NCI-H446 (cell line): ENCODE data around the gene BSPH1.
"Not testable (repeated sequence)": the region's sequence is repeated elsewhere in the genome, so short reads cannot be mapped to it uniquely, and the experiment has no call there.

Experiments used
- DNase-seq, 2 experiments: peaks; one replicate each; lab custom pipeline; 2025; lab: John Stamatoyannopoulos, UW

Gene BSPH1

DNA sequence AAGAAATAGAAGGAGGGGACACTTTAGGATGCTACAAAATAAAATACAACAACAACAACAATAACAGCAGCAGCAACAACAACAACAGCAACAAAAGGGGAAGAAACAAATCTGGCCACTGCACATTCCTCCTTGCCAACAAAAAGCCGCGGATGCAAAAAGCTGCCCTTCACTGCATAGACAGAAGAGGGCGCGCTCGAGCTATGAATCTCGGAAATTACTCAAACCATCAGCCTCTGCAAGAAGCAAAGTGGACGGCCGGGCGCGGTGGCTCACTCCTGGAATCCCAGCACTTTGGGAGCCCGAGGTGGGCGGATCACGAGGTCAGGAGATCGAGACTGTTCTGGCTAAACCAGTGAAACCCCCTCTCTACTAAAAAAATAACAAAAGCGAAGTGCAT is 71.9 kb downstream of the BSPH1 start:
- not testable (repeated sequence) for DNase-seq
